IMR-90 (cell line): Measurements from ENCODE around the gene ARL4C. TPM values are rescaled to one million over a fixed set of nuclear protein-coding genes. Genes with fewer than 3 reads are reported as not detected.

Experiments used
- ATAC-seq: fragments of 200-7000 bp; cut with Tn5 transposase; 2 replicates; pipeline ENCODE4 v1.9.1; 2020; ENCODE audit warnings: low read depth, mild to moderate bottlenecking, moderate library complexity
- BruUV-seq: library from RNA; stranded (reverse); fragments of 400-500 nt; replicated peaks from 2 replicates; lab custom pipeline; 2021; lab: Mats Ljungman, UMichigan
- CTCF ChIA-PET: fragments of 300-600 bp; formaldehyde crosslinking; extraction: SDS; loops from one replicate; lab custom pipeline; 2021; ENCODE audit warnings: antibody characterized with exemption; lab: Yijun Ruan, JAX
- POLR2A ChIA-PET: fragments of 300-600 bp; sonication (Branson Sonifier 250); formaldehyde crosslinking; loops from one replicate; lab custom pipeline; 2022; ENCODE audit warnings: antibody characterized with exemption; ENCODE audit not compliant: unreplicated experiment; lab: Charles Lee
- DNase-seq: peaks from one replicate; pipeline ENCODE4 v3.0.0; 2013
- H2AFZ ChIP-seq: replicated peaks from 2 replicates; pipeline ENCODE3; 2013; ENCODE audit warnings: low read length, mild to moderate bottlenecking; ENCODE audit not compliant: poor library complexity
- H2AK5ac ChIP-seq: 2 replicates; pipeline ENCODE4 v1.6.1; 2013; ENCODE audit warnings: low read depth, low read length, inconsistent platforms
- H2AK9ac ChIP-seq: replicated peaks from 2 replicates; pipeline ENCODE3; 2013; ENCODE audit warnings: mild to moderate bottlenecking, low read depth, low read length, moderate library complexity; ENCODE audit not compliant: poor library complexity
- H2BK120ac ChIP-seq: 2 replicates; pipeline ENCODE4 v1.6.1; 2013; ENCODE audit warnings: low read depth, low read length, inconsistent platforms
- H2BK15ac ChIP-seq: 3 replicates; pipeline ENCODE4 v1.6.1; 2013; ENCODE audit warnings: low read depth, low read length, inconsistent platforms
- H2BK20ac ChIP-seq: 2 replicates; pipeline ENCODE4 v1.6.1; 2013; ENCODE audit warnings: low read depth, mild to moderate bottlenecking, inconsistent platforms, low read length, moderate library complexity
- H2BK5ac ChIP-seq: 2 replicates; pipeline ENCODE4 v1.6.1; 2013; ENCODE audit warnings: mild to moderate bottlenecking, low read depth, low read length, inconsistent platforms; ENCODE audit not compliant: poor library complexity, severe bottlenecking
- H3K14ac ChIP-seq: replicated peaks from 2 replicates; pipeline ENCODE4 v1.6.1; 2013; ENCODE audit warnings: low read depth, low read length, inconsistent platforms
- H3K18ac ChIP-seq: 2 replicates; pipeline ENCODE4 v1.6.1; 2013; ENCODE audit warnings: low read depth, low read length, control low read depth
- H3K23ac ChIP-seq: 2 replicates; pipeline ENCODE4 v1.6.1; 2013; ENCODE audit warnings: low read depth, low read length, inconsistent platforms
- H3K27ac ChIP-seq: 2 replicates; pipeline ENCODE4 v1.5.1; 2013; ENCODE audit warnings: mild to moderate bottlenecking, control low read depth, low read length; ENCODE audit not compliant: insufficient read depth
- H3K27me3 ChIP-seq: 2 replicates; pipeline ENCODE4 v1.6.1; 2013; ENCODE audit warnings: low read length; ENCODE audit not compliant: control insufficient read depth, insufficient read depth
- H3K36me3 ChIP-seq: 2 replicates; pipeline ENCODE4 v1.6.1; 2013; ENCODE audit warnings: low read length, mixed read lengths; ENCODE audit not compliant: control insufficient read depth, insufficient read depth
- H3K4ac ChIP-seq: 2 replicates; pipeline ENCODE4 v1.6.1; 2013; ENCODE audit warnings: low read depth, low read length, inconsistent platforms
- H3K4me1 ChIP-seq: 2 replicates; pipeline ENCODE4 v1.6.1; 2013; ENCODE audit warnings: low read length, mixed read lengths; ENCODE audit not compliant: control insufficient read depth, insufficient read depth
- H3K4me2 ChIP-seq: 2 replicates; pipeline ENCODE4 v1.6.1; 2013; ENCODE audit warnings: low read depth, mild to moderate bottlenecking, control low read depth, low read length, moderate library complexity
- H3K4me3 ChIP-seq: 2 replicates; pipeline ENCODE4 v1.5.1; 2013; ENCODE audit warnings: low read depth, mild to moderate bottlenecking, control low read depth, low read length, moderate library complexity; ENCODE audit not compliant: insufficient read depth
- H3K56ac ChIP-seq: 2 replicates; pipeline ENCODE4 v1.6.1; 2013; ENCODE audit warnings: low read length, inconsistent platforms; ENCODE audit not compliant: insufficient read depth; ENCODE audit errors: extremely low read depth
- H3K79me1 ChIP-seq, 2 experiments: 2 replicates each; pipeline ENCODE4 v1.6.1; 2013; ENCODE audit warnings: low read length in 2 of 2, inconsistent platforms in 1 of 2, low read depth in 1 of 2
- H3K9ac ChIP-seq: 2 replicates; pipeline ENCODE4 v1.6.1; 2013; ENCODE audit warnings: low read depth, low read length, control low read depth
- H3K9me1 ChIP-seq: 2 replicates; pipeline ENCODE4 v1.6.1; 2013; ENCODE audit warnings: low read length, inconsistent platforms; ENCODE audit not compliant: insufficient read depth
- H3K9me3 ChIP-seq: 2 replicates; pipeline ENCODE4 v1.6.1; 2013; ENCODE audit warnings: low read length; ENCODE audit not compliant: control insufficient read depth, insufficient read depth
- H4K20me1 ChIP-seq: 2 replicates; pipeline ENCODE4 v1.6.1; 2013; ENCODE audit warnings: low read length, inconsistent platforms; ENCODE audit not compliant: insufficient read depth
- H4K5ac ChIP-seq: 2 replicates; pipeline ENCODE4 v1.6.1; 2013; ENCODE audit warnings: mild to moderate bottlenecking, low read depth, low read length, control low read depth
- H4K8ac ChIP-seq, 2 experiments: 2 replicates each; pipeline ENCODE4 v1.6.1; 2013; ENCODE audit warnings: low read depth in 2 of 2, low read length in 2 of 2, control low read depth in 1 of 2, inconsistent platforms in 1 of 2
- H4K91ac ChIP-seq: 2 replicates; pipeline ENCODE4 v1.6.1; 2013; ENCODE audit warnings: low read depth, low read length, inconsistent platforms; ENCODE audit not compliant: insufficient read depth
- BHLHE40 ChIP-seq: fragments of 150-350 bp; IDR thresholded peaks from 2 replicates; pipeline ENCODE4 v1.6.1; 2016; ENCODE audit warnings: mild to moderate bottlenecking, low read depth, low read length
- RCOR1 ChIP-seq: IDR thresholded peaks from 2 replicates; pipeline ENCODE4 v1.6.1; 2012; ENCODE audit warnings: mild to moderate bottlenecking, low read length, improper control_type of control experiment; ENCODE audit not compliant: insufficient replicate concordance
- WGBS, 2 experiments: methylation state at CpG; one replicate each; pipeline versions ENCODE4 v1.1.5 to v1.1.7; 2013; ENCODE audit warnings: missing lambda C conversion rate in 2 of 2; ENCODE audit not compliant: insufficient read length in 1 of 2; ENCODE audit errors: extremely low coverage in 2 of 2; 5-methylcytosine and 5-hydroxymethylcytosine counted together
- dilution Hi-C: fragments of 300-500 bp; cut with HindIII; formaldehyde crosslinking; loops from one replicate; pipeline ENCODE4 v1.14.3; 2018; ENCODE audit warnings: low sequenced_read_pairs; ENCODE audit not compliant: unreplicated experiment
- in situ Hi-C: fragments of 300-500 bp; cut with MboI; formaldehyde crosslinking; loops from 3 replicates; pipeline ENCODE4 v1.14.3; 2019; ENCODE audit warnings: low sequenced_read_pairs, inconsistent platforms, mixed read lengths
- intact Hi-C: fragments of 100-400 bp; cut with micrococcal nuclease; formaldehyde crosslinking; loops from 2 replicates; pipeline ENCODE4 v1.10.0; 2022
- polyA plus RNA-seq, 3 experiments: library from polyadenylated mRNA; depleted of rRNA; stranded (reverse); fragments of >200 nt; gene quantifications; 2 replicates each; pipeline ENCODE4 v1.2.3, GENCODE V29; 2012; ENCODE audit warnings: low replicate concordance in 1 of 3
- total RNA-seq: library from RNA; depleted of rRNA; stranded (reverse); fragments of >200 nt; gene quantifications from 2 replicates; pipeline ENCODE4 v1.2.3, GENCODE V29; 2012

The ARL4C gene
- total and polyA plus RNA-seq, 2 of the 4 experiments (the other 2 are of a cell fraction): 7.7 to 8.2 TPM

- Histone ChIP-seq H3K23ac (no peak overlapping the region), H2BK20ac (no peak overlapping the region; the same call in 1 of the 2 replicates), H3K9me3 (peaks cover 10% of the 10 kb centered on the region), H3K18ac (no peak overlapping the region), H3K4me3 (no peak overlapping the region), H4K91ac (no peak overlapping the region), H2BK5ac (no peak overlapping the region), H2AK5ac (no peak overlapping the region), H2AK9ac (no peak overlapping the region), H3K56ac (no peak overlapping the region), H3K4me1 (0 out of 2 replicates have a peak, but pooled peaks cover 3% of the 10 kb centered on the region), H4K8ac (no peak overlapping the region), H4K20me1 (no peaks in the 10 kb centered on the region), H4K5ac (no peak overlapping the region), H3K79me1 (no peaks in the 10 kb centered on the region), H3K14ac (no peak overlapping the region), H2AFZ (no peak overlapping the region), H3K9me1 (no peaks in the 10 kb centered on the region), H3K4me2 (no peak overlapping the region), H3K27me3 (no peaks in the 10 kb centered on the region), H2BK15ac (no peak overlapping the region), H2BK120ac (no peak overlapping the region), H3K36me3 (no peaks in the 10 kb centered on the region), H3K4ac (no peak overlapping the region), H3K27ac (no peak overlapping the region), H3K9ac (no peak overlapping the region)
- BruUV-seq: no TSS peak
- ChIA-PET CTCF (no interaction called here), POLR2A (no interaction called here)
- in situ Hi-C loops: no loop called here
- dilution Hi-C loops: no loop called here
- WGBS, 2 experiments: 54% methylated on average over 6 of the region's 17 CpGs; no CpG with 5 or more reads in 1 of the 2 experiments
- ATAC-seq (no peak; the same call in 1 of the 2 replicates), DNase-seq (peak; percentile 76)
- intact Hi-C loops: no loop called here
- no peak for TF ChIP-seq RCOR1
- TF ChIP-seq BHLHE40: peak; percentile 91
Measured at GRCh38 chr2:234463626-234464290, 33.1 kb downstream of the ARL4C start.
